GM18502 (cell line): ENCODE data around the gene GRM4.

Source experiments
- ATAC-seq: cut with Tn5 transposase; IDR thresholded peaks from one replicate; pipeline ENCODE4 v1.9.1; 2021; ENCODE audit warnings: mild to moderate bottlenecking; ENCODE audit not compliant: unreplicated experiment, poor library complexity

GRM4 gene

GRCh38 chr6:34004706-34005105, 141.2 kb downstream of the GRM4 start:
- ATAC-seq = no peak

GRCh38 chr6:34003962-34004361, 141.9 kb downstream of the GRM4 start:
- ATAC-seq = no peak

DNA sequence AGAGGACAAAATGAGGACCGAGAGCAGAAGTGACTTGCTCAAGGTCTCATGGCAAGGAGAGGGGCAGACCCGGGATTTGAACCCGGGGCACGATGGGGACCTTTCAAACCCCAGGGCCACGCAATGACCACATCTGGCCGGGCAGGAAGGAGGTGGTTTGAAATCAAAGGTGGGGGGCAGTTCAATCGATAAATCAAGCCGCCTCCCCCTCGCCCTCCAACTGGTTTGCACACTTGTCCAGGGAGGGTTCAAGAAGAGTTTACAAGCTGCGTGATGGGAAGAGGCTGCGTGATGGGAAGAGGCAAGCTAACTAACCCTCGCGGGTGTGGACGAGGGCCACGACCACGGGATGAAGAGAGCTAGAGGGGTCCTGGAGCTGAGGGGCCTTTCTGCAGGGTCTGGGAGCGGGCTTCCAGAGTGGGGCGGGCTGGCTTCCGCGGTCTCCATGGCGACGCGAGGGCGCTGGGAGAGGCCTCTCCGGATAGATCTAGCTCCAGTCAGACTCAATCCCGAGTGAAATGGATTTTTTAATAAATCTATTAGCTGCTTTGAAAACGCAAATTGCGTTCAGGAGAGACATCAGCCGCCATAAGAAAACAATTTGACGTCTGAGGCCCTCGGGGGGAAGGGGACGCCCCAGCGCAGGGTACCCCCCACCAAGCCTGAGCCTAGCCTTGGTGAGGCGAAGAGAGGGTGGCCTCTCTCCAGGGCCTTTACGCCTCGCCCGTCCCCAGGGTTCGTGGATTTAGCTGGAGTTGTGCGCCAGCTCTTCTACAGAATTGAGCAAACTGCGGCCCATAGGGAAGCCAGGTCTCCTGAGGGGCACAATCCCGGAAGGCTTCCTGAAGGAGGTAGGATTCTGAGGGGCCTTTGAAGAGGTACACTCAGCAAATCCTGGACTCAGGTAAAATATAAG, 143.9 kb downstream of the GRM4 start:
- ATAC-seq = no peak

GRCh38 chr6:34000281-34000680, 145.6 kb downstream of the GRM4 start:
- no peak for ATAC-seq

DNA sequence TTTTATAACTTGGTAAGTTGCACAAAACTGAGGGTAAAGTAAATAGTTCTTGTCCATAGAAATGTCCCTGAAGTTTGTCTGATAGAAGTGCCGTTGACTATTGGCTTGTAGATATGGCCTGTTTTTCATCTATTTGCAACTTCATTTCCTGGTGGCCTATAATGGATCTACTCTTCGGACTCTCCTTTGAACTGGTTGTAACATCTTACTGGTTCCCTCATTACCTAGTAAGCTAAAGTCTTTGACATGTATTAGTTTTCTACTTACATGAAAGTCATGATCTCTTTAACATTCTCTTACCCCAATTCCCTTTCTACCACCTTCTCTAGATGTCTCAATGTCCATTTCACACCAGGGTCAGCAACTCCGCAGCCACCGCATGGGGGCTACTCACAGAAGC, 146.3 kb downstream of the GRM4 start:
- no peak for ATAC-seq

GRCh38 chr6:33998660-33999059, 147.2 kb downstream of the GRM4 start:
- ATAC-seq = no peak

DNA sequence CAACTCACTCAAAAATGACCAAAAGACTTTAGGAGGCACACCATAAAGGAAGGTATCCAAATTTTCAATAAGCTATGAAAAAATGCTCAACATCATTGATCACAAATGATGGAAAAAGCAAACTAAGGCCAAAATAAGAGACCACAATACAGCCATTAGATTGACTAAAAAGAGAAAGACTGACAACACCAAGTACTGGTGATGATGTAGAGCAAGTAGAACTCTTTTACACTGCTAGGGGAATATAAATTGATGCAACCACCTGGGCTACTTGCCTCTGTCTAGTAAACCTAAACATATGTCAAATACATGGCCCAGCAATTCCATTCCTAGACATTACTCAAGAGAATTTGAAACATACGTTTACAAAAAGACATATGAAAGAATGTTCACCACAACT, 148.6 kb downstream of the GRM4 start:
- no peak for ATAC-seq

- ATAC-seq = no peak
These were observed 149.8 kb downstream of the GRM4 start for GRCh38 chr6:33996120-33996475.

GRCh38 chr6:33995309-33996119, 150.4 kb downstream of the GRM4 start:
- ATAC-seq = no peak

DNA sequence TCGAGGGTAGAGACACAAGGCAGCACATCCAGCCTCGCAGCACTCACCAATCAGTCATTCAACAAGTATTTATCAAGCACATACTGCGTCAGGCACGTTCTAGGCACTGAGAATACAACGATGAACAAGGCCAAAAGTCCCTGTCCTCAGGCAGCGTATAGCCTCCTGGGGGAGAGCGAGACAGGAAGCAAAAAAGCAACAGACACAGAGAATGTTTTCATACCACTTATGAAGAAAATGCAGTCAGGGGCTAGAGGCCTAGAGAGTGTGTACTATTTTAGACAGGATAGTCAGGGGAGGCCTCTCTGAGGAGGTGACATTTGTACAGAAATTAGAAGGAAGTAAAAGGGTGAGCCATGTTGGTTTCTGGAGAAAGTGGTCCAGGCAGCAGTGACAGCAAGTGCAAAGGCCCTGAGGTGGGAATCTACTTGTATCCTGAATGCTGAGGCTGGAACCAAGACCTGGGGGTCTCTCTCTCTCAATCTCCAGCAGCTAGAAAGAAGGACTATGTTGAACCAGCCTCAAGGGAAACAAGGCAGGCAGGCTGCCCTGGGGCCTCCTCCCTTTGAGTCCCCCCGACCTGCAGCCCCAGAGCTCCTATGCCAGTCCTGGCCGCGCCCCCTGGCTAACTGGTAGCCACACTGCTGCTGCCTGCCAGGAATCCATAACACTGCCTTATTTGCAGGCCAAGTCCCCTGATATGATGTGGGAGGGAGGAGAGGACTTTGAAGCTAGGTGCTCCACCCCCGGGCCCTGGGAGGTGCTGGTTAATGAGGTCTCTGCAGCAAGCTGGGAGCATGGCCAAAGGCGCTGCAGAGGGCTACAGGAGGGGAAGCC, 151.2 kb downstream of the GRM4 start:
- no peak for ATAC-seq

- no peak for ATAC-seq
These were observed 152.0 kb downstream of the GRM4 start for GRCh38 chr6:33993653-33994471.

- ATAC-seq = no peak
These were observed 152.8 kb downstream of the GRM4 start for GRCh38 chr6:33993091-33993490.

GRCh38 chr6:33992191-33992590, 153.7 kb downstream of the GRM4 start:
- ATAC-seq = no peak

DNA sequence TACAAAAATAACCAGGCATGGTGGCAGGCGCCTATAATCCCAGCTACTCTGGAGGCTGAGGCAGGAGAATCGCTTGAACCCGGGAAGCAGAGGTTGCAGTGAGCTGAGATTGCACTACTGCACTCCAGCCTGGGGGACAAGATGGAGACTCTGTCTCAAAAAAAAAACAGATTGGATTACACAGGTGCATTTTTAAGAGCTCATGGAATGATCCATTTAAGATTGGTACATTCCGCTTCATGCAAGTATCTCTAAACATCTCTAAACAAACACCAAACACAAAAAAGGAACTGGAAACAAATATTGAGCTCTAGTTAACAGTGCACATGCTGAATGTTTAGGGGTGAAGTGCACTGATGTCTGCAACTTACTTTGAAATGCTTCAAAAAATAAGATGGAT, 154.3 kb downstream of the GRM4 start:
- no peak for ATAC-seq

GRCh38 chr6:33990061-33990541, 155.8 kb downstream of the GRM4 start:
- no peak for ATAC-seq

GRCh38 chr6:33989016-33989854, 156.7 kb downstream of the GRM4 start:
- ATAC-seq = no peak

- no peak for ATAC-seq
These were observed 157.5 kb downstream of the GRM4 start for GRCh38 chr6:33988121-33989015.

DNA sequence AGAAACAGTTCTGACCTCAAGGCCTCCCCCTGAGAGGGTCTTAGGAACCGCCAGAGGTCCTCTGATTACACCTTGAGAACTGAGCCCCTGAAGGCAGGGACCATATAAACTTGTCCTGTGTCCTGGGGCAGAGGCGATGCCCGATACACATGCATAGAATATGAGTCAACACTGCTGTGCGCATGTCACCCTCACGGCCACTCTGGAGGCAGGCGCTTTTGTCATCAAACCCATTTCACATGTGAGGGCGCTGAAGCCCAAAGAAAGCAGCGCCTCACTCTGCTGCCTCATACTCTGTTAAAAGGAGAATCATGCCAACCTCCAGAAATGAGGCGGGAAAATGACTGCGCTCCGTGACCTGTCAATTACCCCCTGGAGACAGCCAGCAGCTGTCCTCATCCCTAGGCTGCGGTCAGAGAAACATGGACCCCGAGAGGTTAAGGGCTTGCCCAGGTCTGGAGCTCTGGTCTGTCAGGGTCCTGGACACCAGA, 158.3 kb downstream of the GRM4 start:
- no peak for ATAC-seq
